B cell (primary cell): Measurements from ENCODE around the gene PDCD11. TPM values are rescaled to one million over a fixed set of nuclear protein-coding genes. Genes with fewer than 3 reads are reported as not detected.

Source experiments
- ATAC-seq: fragments of 200-7000 bp; cut with Tn5 transposase; one replicate; pipeline ENCODE4 v1.10.0; 2021; ENCODE audit warnings: low read depth, mild to moderate bottlenecking, moderate number of reproducible peaks, moderate library complexity
- CTCF ChIA-PET: fragments of 350-600 bp; sonication (Branson Sonifier 250); formaldehyde crosslinking; loops from one replicate; lab custom pipeline; 2021; ENCODE audit warnings: antibody characterized with exemption, inconsistent platforms; lab: Charles Lee
- POLR2A ChIA-PET: fragments of 350-600 bp; sonication (Branson Sonifier 250); formaldehyde crosslinking; loops from one replicate; lab custom pipeline; 2021; ENCODE audit warnings: antibody characterized with exemption; lab: Charles Lee
- DNase-seq: peaks from one replicate; pipeline ENCODE4 v3.0.0; 2013
- H2AFZ ChIP-seq: 2 replicates; pipeline ENCODE4 v1.6.1; 2012; ENCODE audit warnings: mild to moderate bottlenecking, low read depth, low read length; ENCODE audit not compliant: insufficient read depth, poor library complexity, severe bottlenecking
- H3K27ac ChIP-seq, 2 donors: 1 replicate in 1 of 2; 2 replicates in 1 of 2; pipeline ENCODE4 v1.5.1; 2012 to 2013; ENCODE audit warnings: low read length in 2 of 2, mild to moderate bottlenecking in 2 of 2, moderate library complexity in 1 of 2
- H3K27me3 ChIP-seq, 4 experiments: fragments of 200-600 bp in 1 of 4; sonication (generic) in 1 of 4; replicated peaks in 1 of 4; 1 replicate in 2 of 4; 2 replicates in 2 of 4; pipeline versions ENCODE4 v1.6.1 to v1.7.0; 2013 to 2016; ENCODE audit warnings: low read length in 3 of 4, mild to moderate bottlenecking in 2 of 4, mixed read lengths in 1 of 4, moderate library complexity in 1 of 4; ENCODE audit not compliant: insufficient read depth in 4 of 4, control insufficient read depth in 3 of 4; ENCODE audit errors: control extremely low read depth in 1 of 4
- H3K36me3 ChIP-seq, 2 experiments: replicated peaks in 1 of 2; 1 replicate in 1 of 2; 2 replicates in 1 of 2; pipeline versions ENCODE4 v1.6.1 to v1.7.1; 2013; ENCODE audit warnings: low read length in 1 of 2; ENCODE audit not compliant: insufficient read depth in 2 of 2, control insufficient read depth in 1 of 2; ENCODE audit errors: control extremely low read depth in 1 of 2, extremely low read depth in 1 of 2
- H3K4me1 ChIP-seq, 2 donors: fragments of 200-600 bp in 1 of 2; sonication (generic) in 1 of 2; 1 replicate in 1 of 2; 2 replicates in 1 of 2; pipeline versions ENCODE4 v1.5.1 to v1.6.1; 2013 to 2017; ENCODE audit warnings: low read length in 2 of 2; ENCODE audit not compliant: control insufficient read depth in 2 of 2, insufficient read depth in 2 of 2
- H3K4me2 ChIP-seq: replicated peaks from 2 replicates; pipeline ENCODE3; 2012; ENCODE audit warnings: mild to moderate bottlenecking, low read depth, low read length; ENCODE audit not compliant: poor library complexity, severe bottlenecking
- H3K4me3 ChIP-seq, 5 experiments: fragments of 200-600 bp in 1 of 5; sonication (generic) in 1 of 5; 1 replicate in 3 of 5; 2 replicates in 2 of 5; pipeline versions ENCODE4 v1.5.1 to v1.7.0; 2011 to 2016; ENCODE audit warnings: low read length in 4 of 5, mild to moderate bottlenecking in 4 of 5, low read depth in 2 of 5, control low read depth in 1 of 5, moderate library complexity in 1 of 5; ENCODE audit not compliant: insufficient read depth in 1 of 5; ENCODE audit errors: control extremely low read depth in 1 of 5, extremely low read depth in 1 of 5
- H3K79me2 ChIP-seq: fragments of 200-600 bp; sonication (generic); one replicate; pipeline ENCODE4 v1.6.0; 2016; ENCODE audit warnings: low read length; ENCODE audit not compliant: control insufficient read depth, insufficient read depth
- H3K9ac ChIP-seq: fragments of 200-600 bp; sonication (generic); 2 replicates; pipeline ENCODE4 v1.6.1; 2017; ENCODE audit warnings: mild to moderate bottlenecking, low read length, moderate library complexity
- H3K9me3 ChIP-seq, 3 donors: one replicate each; pipeline versions ENCODE4 v1.6.1 to v1.7.1; 2013; ENCODE audit warnings: low read length in 2 of 3; ENCODE audit not compliant: control insufficient read depth in 2 of 3, insufficient read depth in 1 of 3; ENCODE audit errors: control extremely low read depth in 1 of 3
- H4K20me1 ChIP-seq: 2 replicates; pipeline ENCODE4 v1.6.0; 2012; ENCODE audit warnings: mild to moderate bottlenecking, low read length; ENCODE audit not compliant: insufficient read depth, control insufficient read depth, poor library complexity, severe bottlenecking
- H3K27ac Mint-ChIP-seq: one replicate; pipeline ENCODE4 v1.8.0; 2021; ENCODE audit warnings: mixed read lengths
- H3K27me3 Mint-ChIP-seq: one replicate; pipeline ENCODE4 v1.8.0; 2021; ENCODE audit warnings: mixed read lengths
- H3K4me1 Mint-ChIP-seq: one replicate; pipeline ENCODE4 v1.8.0; 2021; ENCODE audit warnings: mixed read lengths
- H3K4me3 Mint-ChIP-seq: one replicate; pipeline ENCODE4 v1.8.0; 2021; ENCODE audit warnings: mixed read lengths
- H3K9me3 Mint-ChIP-seq: one replicate; pipeline ENCODE4 v1.8.0; 2022; ENCODE audit warnings: mixed read lengths; ENCODE audit not compliant: insufficient read depth
- CTCF ChIP-seq: fragments of 200-600 bp; IDR thresholded peaks from one replicate; pipeline ENCODE4 v1.8.0; 2022; ENCODE audit warnings: antibody characterized with exemption, mild to moderate bottlenecking
- EZH2 ChIP-seq: IDR thresholded peaks from 2 replicates; pipeline ENCODE4 v1.6.1; 2012; ENCODE audit warnings: borderline replicate concordance, low read depth, mild to moderate bottlenecking, moderate library complexity, low read length; ENCODE audit not compliant: insufficient read depth, poor library complexity, severe bottlenecking
- WGBS: methylation state at CpG from one replicate; pipeline ENCODE4 v1.1.5; 2013; ENCODE audit warnings: missing lambda C conversion rate; ENCODE audit not compliant: insufficient coverage; 5-methylcytosine and 5-hydroxymethylcytosine counted together
- intact Hi-C: fragments of 100-400 bp; cut with micrococcal nuclease; formaldehyde crosslinking; loops from one replicate; pipeline ENCODE4 v1.10.0; 2022
- polyA plus RNA-seq: library from polyadenylated mRNA; depleted of rRNA; stranded (reverse); fragments of >200 nt; gene quantifications from 2 replicates; pipeline ENCODE4 v1.2.3, GENCODE V29; 2012
- total RNA-seq, 2 donors: library from RNA; stranded (reverse); fragments of 120-200 nt in 1 of 2; gene quantifications; 1 replicate in 1 of 2; 2 replicates in 1 of 2; pipeline versions ENCODE4 v1.2.3 to v1.2.4, GENCODE V29; 2013 to 2022

PDCD11 gene
- total and polyA plus RNA-seq, 2 donors (not counting 1 experiment from before 2014, with no cell fraction given): 15.9 to 42.3 TPM

GRCh38 chr10:103413564-103413963, 17.1 kb downstream of the PDCD11 start:
- Histone ChIP-seq H2AFZ (no peak overlapping the region), H4K20me1 (no peaks in the 10 kb centered on the region), H3K27me3 (no peaks in the 10 kb centered on the region), H3K79me2 (peaks cover 3% of the 10 kb centered on the region), H3K9ac (no peak overlapping the region), H3K4me1 (no peaks in the 10 kb centered on the region), H3K27ac (no peak overlapping the region), H3K9me3 (no peaks in the 10 kb centered on the region), H3K4me3 (no peak overlapping the region), H3K4me2 (no peak overlapping the region), H3K36me3 (peaks cover 13 to 81% of the 10 kb centered on the region in 2 experiments)
- H3K27me3 Mint-ChIP-seq: no peaks in the 10 kb centered on the region
- DNase-seq (no peak), ATAC-seq (no peak)
- no peak overlapping the region for H3K27ac Mint-ChIP-seq
- TF ChIP-seq CTCF (no peak), EZH2 (no peak)
- H3K4me1 Mint-ChIP-seq: no peaks in the 10 kb centered on the region
- intact Hi-C loops: no loop called here
- H3K9me3 Mint-ChIP-seq: no peaks in the 10 kb centered on the region
- ChIA-PET CTCF (interaction anchor here (3.3 to 10.5 kb wide), 2 partner anchors 75 to 179 kb away, joined by 10 to 345 read pairs; partner anchors contain the start of gene NEURL1), POLR2A (no interaction called here)
- WGBS: no CpG with 5 or more reads among the region's 2 CpGs
- no peak overlapping the region for H3K4me3 Mint-ChIP-seq

- H3K9ac ChIP-seq: no peak overlapping the region
- DNase-seq: no peak
- no peak overlapping the region for H2AFZ ChIP-seq
- no peaks in the 10 kb centered on the region for H3K4me1 Mint-ChIP-seq
- WGBS: 97% methylated on average over 5 of the region's 8 CpGs
- H3K9me3 Mint-ChIP-seq: no peaks in the 10 kb centered on the region
- peaks cover 9 to 86% of the 10 kb centered on the region in 2 experiments for H3K36me3 ChIP-seq
- TF ChIP-seq EZH2 (no peak), CTCF (no peak)
- no peaks in the 10 kb centered on the region for H4K20me1 ChIP-seq
- H3K9me3 ChIP-seq: no peaks in the 10 kb centered on the region
- ATAC-seq: no peak
- H3K4me2 ChIP-seq: no peak overlapping the region
- H3K27me3 Mint-ChIP-seq: no peaks in the 10 kb centered on the region
- H3K27ac Mint-ChIP-seq: no peak overlapping the region
- ChIA-PET CTCF (interaction anchor here (0.6 to 10.5 kb wide), 17 partner anchors 10 to 271 kb away, joined by 3 to 345 read pairs (median 5); partner anchors contain the start of genes ATP5MK, CALHM1, CALHM2 and CALHM3), POLR2A (interaction anchor here (0.8 kb wide), 1 partner anchor 9 kb away, joined by 3 read pairs; no protein-coding TSS in a partner anchor)
- H3K79me2 ChIP-seq: peaks cover 3% of the 10 kb centered on the region
- H3K27ac ChIP-seq: no peak overlapping the region
- intact Hi-C loops: no loop called here
- no peak overlapping the region for H3K4me3 ChIP-seq
- no peaks in the 10 kb centered on the region for H3K4me1 ChIP-seq
- no peak overlapping the region for H3K4me3 Mint-ChIP-seq
- H3K27me3 ChIP-seq: no peaks in the 10 kb centered on the region
Observed at GRCh38 chr10:103415581-103415980, 19.2 kb downstream of the PDCD11 start.
